Keratinocyte (primary cell): ENCODE results near the gene MAP2K4. TPM values are rescaled to one million over a fixed set of nuclear protein-coding genes. Genes with fewer than 3 reads are reported as not detected.

ENCODE experiments used
- DNase-seq: peaks from one replicate; pipeline ENCODE4 v3.0.0-alpha.2; 2011; ENCODE audit warnings: low read depth, missing footprints, low spot score
- FAIRE-seq: peaks from 2 replicates; lab custom pipeline; 2011; peaks lifted over from hg19 to GRCh38; lab: Jason Lieb, UNC
- H2AFZ ChIP-seq: 2 replicates; pipeline ENCODE4 v1.6.0; 2012; ENCODE audit warnings: low read length, control low read depth, inconsistent platforms; ENCODE audit not compliant: control insufficient read depth
- H3K27ac ChIP-seq: 2 replicates; pipeline ENCODE4 v1.5.1; 2011; ENCODE audit warnings: low read length; ENCODE audit not compliant: control insufficient read depth, insufficient read depth
- H3K27me3 ChIP-seq: 3 replicates; pipeline ENCODE4 v1.6.0; 2011; ENCODE audit warnings: low read length; ENCODE audit not compliant: control insufficient read depth, insufficient read depth; ENCODE audit errors: extremely low read depth
- H3K36me3 ChIP-seq, 2 experiments: 2 replicates in 1 of 2; 3 replicates in 1 of 2; pipeline ENCODE4 v1.5.1; 2011; ENCODE audit warnings: low read length in 2 of 2, mild to moderate bottlenecking in 1 of 2; ENCODE audit not compliant: control insufficient read depth in 2 of 2, insufficient read depth in 2 of 2; ENCODE audit errors: extremely low read depth in 1 of 2
- H3K4me1 ChIP-seq: 3 replicates; pipeline ENCODE4 v1.5.1; 2011; ENCODE audit warnings: low read length; ENCODE audit not compliant: control insufficient read depth, insufficient read depth; ENCODE audit errors: extremely low read depth
- H3K4me2 ChIP-seq: 3 replicates; pipeline ENCODE4 v1.6.0; 2011; ENCODE audit warnings: low read depth, low read length; ENCODE audit not compliant: control insufficient read depth, insufficient read depth; ENCODE audit errors: extremely low read depth
- H3K4me3 ChIP-seq, 3 experiments: fragments of 200-600 bp in 1 of 3; sonication (generic) in 1 of 3; 2 replicates in 2 of 3; 3 replicates in 1 of 3; pipeline ENCODE4 v1.5.1; 2011 to 2016; ENCODE audit warnings: low read length in 3 of 3, mild to moderate bottlenecking in 3 of 3, control low read depth in 2 of 3, inconsistent platforms in 1 of 3, low read depth in 1 of 3, mixed read lengths in 1 of 3, mixed run types in 1 of 3, moderate library complexity in 1 of 3; ENCODE audit not compliant: control insufficient read depth in 2 of 3, insufficient read depth in 2 of 3; ENCODE audit errors: extremely low read depth in 1 of 3
- H3K79me2 ChIP-seq: 2 replicates; pipeline ENCODE4 v1.6.0; 2012; ENCODE audit warnings: low read length; ENCODE audit not compliant: control insufficient read depth, insufficient read depth
- H3K9ac ChIP-seq: 3 replicates; pipeline ENCODE4 v1.6.0; 2011; ENCODE audit warnings: low read length; ENCODE audit not compliant: control insufficient read depth, insufficient read depth; ENCODE audit errors: extremely low read depth
- H3K9me1 ChIP-seq: 3 replicates; pipeline ENCODE4 v1.6.0; 2011; ENCODE audit warnings: low read length; ENCODE audit not compliant: control insufficient read depth, insufficient read depth; ENCODE audit errors: extremely low read depth
- H3K9me3 ChIP-seq: 2 replicates; pipeline ENCODE4 v1.5.1; 2012; ENCODE audit warnings: low read depth, low read length; ENCODE audit not compliant: control insufficient read depth
- H4K20me1 ChIP-seq: 3 replicates; pipeline ENCODE4 v1.6.0; 2011; ENCODE audit warnings: low read length; ENCODE audit not compliant: control insufficient read depth, insufficient read depth; ENCODE audit errors: extremely low read depth
- CTCF ChIP-seq, 3 experiments: IDR thresholded peaks in 1 of 3; conservative IDR thresholded peaks in 1 of 3; optimal IDR thresholded peaks in 1 of 3; 2 replicates in 2 of 3; 3 replicates in 1 of 3; pipeline versions ENCODE3 to v1.5.1; 2011; ENCODE audit warnings: low read length in 3 of 3, mild to moderate bottlenecking in 3 of 3, moderate library complexity in 2 of 3, control low read depth in 1 of 3, inconsistent platforms in 1 of 3; ENCODE audit not compliant: insufficient read depth in 2 of 3; ENCODE audit errors: extremely low read depth in 1 of 3
- EZH2 ChIP-seq: IDR thresholded peaks from one replicate; pipeline ENCODE4 v1.6.1; 2012; ENCODE audit warnings: inconsistent platforms, mild to moderate bottlenecking, low read length, moderate library complexity
- dilution Hi-C: fragments of 300-500 bp; cut with MboI; formaldehyde crosslinking; loops from one replicate; pipeline ENCODE4 v1.7.0; 2020; ENCODE audit warnings: low sequenced_read_pairs; ENCODE audit not compliant: extremely low pct_ligation_motif_present
- polyA plus RNA-seq, 5 experiments: library from polyadenylated mRNA; depleted of rRNA in 3 of 5; stranded (reverse) in 3 of 5; stranded (forward) in 1 of 5; unstranded in 1 of 5; fragments of >200 nt; gene quantifications; 1 replicate in 1 of 5; 2 replicates in 3 of 5; 3 replicates in 1 of 5; pipeline versions ENCODE4 v1.2.1 to v1.2.3, GENCODE V29; 2011 to 2012; ENCODE audit warnings: missing spikeins in 2 of 5, low read depth in 1 of 5, low replicate concordance in 1 of 5

The MAP2K4 gene
- polyA plus RNA-seq, 1 donor (not counting 4 experiments of a cell fraction or from before 2014, with no cell fraction given) = 37.3 TPM

GRCh38 chr17:12055889-12056288, 35.2 kb downstream of the MAP2K4 start:
- no peak overlapping the region for H3K4me2 ChIP-seq
- H3K36me3 ChIP-seq = no peaks in the 10 kb centered on the region
- TF ChIP-seq EZH2 = no peak
- no peak for TF ChIP-seq CTCF (optimal IDR thresholded peaks at IDR 0.05 in 1 of 3, IDR thresholded peaks at IDR 0.05 in 1 of 3, conservative IDR thresholded peaks at IDR 0.05 in 1 of 3; ENCODE audit: extremely low read depth in 1 of 3, insufficient read depth in 2 of 3, low read length in 3 of 3)
- no peak overlapping the region for H3K27ac ChIP-seq
- no peak overlapping the region for H3K9ac ChIP-seq
- peaks cover 3% of the 10 kb centered on the region for H4K20me1 ChIP-seq
- H2AFZ ChIP-seq = no peak overlapping the region
- peaks cover 49% of the 10 kb centered on the region for H3K79me2 ChIP-seq
- H3K27me3 ChIP-seq = no peaks in the 10 kb centered on the region
- H3K4me1 ChIP-seq = peaks cover 3% of the 10 kb centered on the region
- no peaks in the 10 kb centered on the region for H3K9me1 ChIP-seq
- no peak overlapping the region for H3K4me3 ChIP-seq
- FAIRE-seq = no peak
- no peak for DNase-seq
- dilution Hi-C loops = no loop called here
- no peaks in the 10 kb centered on the region for H3K9me3 ChIP-seq

GRCh38 chr17:12057520-12057919, 36.8 kb downstream of the MAP2K4 start:
- no peaks in the 10 kb centered on the region for H3K27me3 ChIP-seq
- dilution Hi-C loops = no loop called here
- peaks cover 3% of the 10 kb centered on the region for H3K4me1 ChIP-seq
- H3K4me2 ChIP-seq = no peak overlapping the region
- no peaks in the 10 kb centered on the region for H3K9me1 ChIP-seq
- peaks cover 44% of the 10 kb centered on the region for H3K79me2 ChIP-seq
- TF ChIP-seq CTCF (optimal IDR thresholded peaks at IDR 0.05 in 1 of 3, IDR thresholded peaks at IDR 0.05 in 1 of 3, conservative IDR thresholded peaks at IDR 0.05 in 1 of 3; ENCODE audit: extremely low read depth in 1 of 3, insufficient read depth in 2 of 3, low read length in 3 of 3) (no peak), EZH2 (no peak)
- no peak overlapping the region for H3K4me3 ChIP-seq
- DNase-seq (no peak), FAIRE-seq (no peak)
- no peak overlapping the region for H3K27ac ChIP-seq
- H3K9ac ChIP-seq = no peak overlapping the region
- no peaks in the 10 kb centered on the region for H3K36me3 ChIP-seq
- no peak overlapping the region for H2AFZ ChIP-seq
- no peaks in the 10 kb centered on the region for H3K9me3 ChIP-seq
- no peaks in the 10 kb centered on the region for H4K20me1 ChIP-seq
